Measurements from ENCODE around the gene NBAS.

DNA sequence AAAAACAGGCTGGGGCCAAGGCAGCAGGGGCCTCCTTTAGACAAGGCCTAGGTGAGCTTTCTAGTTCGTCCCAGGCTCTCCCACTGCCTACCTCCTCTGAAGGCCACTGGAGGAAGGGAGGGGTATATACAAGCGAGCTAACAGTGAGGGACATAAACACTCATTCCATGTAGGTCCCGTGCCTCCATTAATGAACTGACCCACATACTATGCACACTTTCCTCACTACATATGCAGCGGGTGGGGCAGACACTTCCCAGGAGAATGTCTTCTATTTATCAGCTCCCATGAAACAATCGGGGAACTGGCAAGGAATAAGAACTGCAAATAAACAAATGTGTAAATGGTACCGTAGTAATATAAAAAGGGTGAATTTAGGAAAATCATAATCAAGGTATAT lies 336.5 kb downstream of the NBAS start:
- TF ChIP-seq, protein P1, sequence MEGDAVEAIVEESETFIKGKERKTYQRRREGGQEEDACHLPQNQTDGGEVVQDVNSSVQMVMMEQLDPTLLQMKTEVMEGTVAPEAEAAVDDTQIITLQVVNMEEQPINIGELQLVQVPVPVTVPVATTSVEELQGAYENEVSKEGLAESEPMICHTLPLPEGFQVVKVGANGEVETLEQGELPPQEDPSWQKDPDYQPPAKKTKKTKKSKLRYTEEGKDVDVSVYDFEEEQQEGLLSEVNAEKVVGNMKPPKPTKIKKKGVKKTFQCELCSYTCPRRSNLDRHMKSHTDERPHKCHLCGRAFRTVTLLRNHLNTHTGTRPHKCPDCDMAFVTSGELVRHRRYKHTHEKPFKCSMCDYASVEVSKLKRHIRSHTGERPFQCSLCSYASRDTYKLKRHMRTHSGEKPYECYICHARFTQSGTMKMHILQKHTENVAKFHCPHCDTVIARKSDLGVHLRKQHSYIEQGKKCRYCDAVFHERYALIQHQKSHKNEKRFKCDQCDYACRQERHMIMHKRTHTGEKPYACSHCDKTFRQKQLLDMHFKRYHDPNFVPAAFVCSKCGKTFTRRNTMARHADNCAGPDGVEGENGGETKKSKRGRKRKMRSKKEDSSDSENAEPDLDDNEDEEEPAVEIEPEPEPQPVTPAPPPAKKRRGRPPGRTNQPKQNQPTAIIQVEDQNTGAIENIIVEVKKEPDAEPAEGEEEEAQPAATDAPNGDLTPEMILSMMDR (conservative IDR thresholded peaks at IDR 0.05 in 1 of 2, IDR thresholded peaks at IDR 0.05 in 1 of 2; ENCODE audit: low read depth in 1 of 2, low read length in 2 of 2), result no peak
- no peak for TF ChIP-seq EZH2 (IDR thresholded peaks at IDR 0.05; ENCODE audit: low read length, missing control alignments)
